ENCODE data around the gene MYOT. TPM values are rescaled to one million over a fixed set of nuclear protein-coding genes. Genes with fewer than 3 reads are reported as not detected.

MYOT gene
- total RNA-seq, 4 donors from 2014 or later: 99.0 to 801 (median 294) TPM

GRCh38 chr5:137935694-137936093, 68.0 kb downstream of the MYOT start:
- Histone ChIP-seq H3K36me3 (peaks cover 0 to 24% of the 10 kb centered on the region in 2 donors), H3K4me1 (peaks cover 0 to 6% of the 10 kb centered on the region in 2 donors)

More at GRCh38 chr5:137935694-137936093, 68.0 kb downstream of the MYOT start:
- H3K27me3 ChIP-seq: no peaks in the 10 kb centered on the region
- no peak overlapping the region for H3K4me3 ChIP-seq
- ATAC-seq (no peak), DNase-seq (no peak)
- intact Hi-C loops (cut with DNase I; ENCODE audit: low total_unique reads): no loop called here
- in situ Hi-C loops (cut with MboI; ENCODE audit: low sequenced_read_pairs in 4 of 4): no loop called here
- TF ChIP-seq, protein P1, sequence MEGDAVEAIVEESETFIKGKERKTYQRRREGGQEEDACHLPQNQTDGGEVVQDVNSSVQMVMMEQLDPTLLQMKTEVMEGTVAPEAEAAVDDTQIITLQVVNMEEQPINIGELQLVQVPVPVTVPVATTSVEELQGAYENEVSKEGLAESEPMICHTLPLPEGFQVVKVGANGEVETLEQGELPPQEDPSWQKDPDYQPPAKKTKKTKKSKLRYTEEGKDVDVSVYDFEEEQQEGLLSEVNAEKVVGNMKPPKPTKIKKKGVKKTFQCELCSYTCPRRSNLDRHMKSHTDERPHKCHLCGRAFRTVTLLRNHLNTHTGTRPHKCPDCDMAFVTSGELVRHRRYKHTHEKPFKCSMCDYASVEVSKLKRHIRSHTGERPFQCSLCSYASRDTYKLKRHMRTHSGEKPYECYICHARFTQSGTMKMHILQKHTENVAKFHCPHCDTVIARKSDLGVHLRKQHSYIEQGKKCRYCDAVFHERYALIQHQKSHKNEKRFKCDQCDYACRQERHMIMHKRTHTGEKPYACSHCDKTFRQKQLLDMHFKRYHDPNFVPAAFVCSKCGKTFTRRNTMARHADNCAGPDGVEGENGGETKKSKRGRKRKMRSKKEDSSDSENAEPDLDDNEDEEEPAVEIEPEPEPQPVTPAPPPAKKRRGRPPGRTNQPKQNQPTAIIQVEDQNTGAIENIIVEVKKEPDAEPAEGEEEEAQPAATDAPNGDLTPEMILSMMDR (IDR thresholded peaks at IDR 0.05 in 4 of 5, conservative IDR thresholded peaks at IDR 0.05 in 1 of 5): no peak
- no peak for TF ChIP-seq POLR2A (IDR thresholded peaks at IDR 0.05)
- no peak overlapping the region for H3K27ac ChIP-seq
- H3K9me3 ChIP-seq: no peaks in the 10 kb centered on the region

Other genes starting within 250 kb of the MYOT start
- 1 to 10 TPM in 3 of 4 donors, under 1 TPM in 1; 0.46 to 4.6 (median 1.7) TPM for gene KLHL3, start 131.8 kb upstream of the MYOT start, total RNA-seq
- 1 to 10 TPM; 4.2 to 6.0 (median 5.2) TPM for gene HNRNPA0, start 113.5 kb upstream of the MYOT start, total RNA-seq
- gene PKD2L2, start 21.6 kb downstream of the MYOT start, total RNA-seq: 1 to 10 TPM in 1 of 4 donors, under 1 TPM in 2, not detected in 1; 0.70 to 4.8 (median 0.94) TPM
- gene FAM13B, start 165.2 kb downstream of the MYOT start, total RNA-seq: 1 to 10 TPM; 3.4 to 7.9 (median 4.1) TPM
- under 1 TPM in 1 of 4 donors, not detected in 3; 0.51 TPM for gene WNT8A, start 216.2 kb downstream of the MYOT start, total RNA-seq

Measured in gastrocnemius medialis (tissue), 4 donors.